ENCODE measurements around the gene SCN1B.
"Not testable (repeated sequence)": the region's sequence is repeated elsewhere in the genome, so short reads cannot be mapped to it uniquely, and the experiment has no call there.

Gene SCN1B

GRCh38 chr19:35030257-35031071 is at the start of gene SCN1B:
Gene SCN1B (plus strand): TSS chr19:35030470. CDS start chr19:35030821, 351 bp downstream.
- DNase-seq (ENCODE audit: low spot score), result no peak

- DNase-seq (ENCODE audit: low spot score), result no peak
Observed at GRCh38 chr19:34982275-34982674, 48.0 kb upstream of the SCN1B start.

GRCh38 chr19:34983786-34984185 is 46.5 kb upstream of the SCN1B start:
- DNase-seq (ENCODE audit: low spot score), result no peak

GRCh38 chr19:34984287-34984686 is 46.0 kb upstream of the SCN1B start:
- no peak for DNase-seq (ENCODE audit: low spot score)

GRCh38 chr19:34985249-34986022 is 44.8 kb upstream of the SCN1B start:
- no peak for DNase-seq (ENCODE audit: low spot score)

- no peak for DNase-seq (ENCODE audit: low spot score)
Observed at GRCh38 chr19:34988119-34988518, 42.2 kb upstream of the SCN1B start.

- no peak for DNase-seq (ENCODE audit: low spot score)
Observed at GRCh38 chr19:34989298-34989697, 41.0 kb upstream of the SCN1B start.

GRCh38 chr19:34990578-34991192 is 39.6 kb upstream of the SCN1B start:
- DNase-seq (ENCODE audit: low spot score), result no peak

GRCh38 chr19:34991542-34992333 is 38.5 kb upstream of the SCN1B start:
- no peak for DNase-seq (ENCODE audit: low spot score)

- not testable (repeated sequence) for DNase-seq (ENCODE audit: low spot score)
Observed at GRCh38 chr19:34992582-34992981, 37.7 kb upstream of the SCN1B start.

GRCh38 chr19:34994286-34994642 is 36.0 kb upstream of the SCN1B start:
- DNase-seq (ENCODE audit: low spot score), result no peak

GRCh38 chr19:34994643-34995541 is 35.4 kb upstream of the SCN1B start:
- DNase-seq (ENCODE audit: low spot score), result no peak

- no peak for DNase-seq (ENCODE audit: low spot score)
Observed at GRCh38 chr19:34995551-34995950, 34.7 kb upstream of the SCN1B start.

GRCh38 chr19:34997071-34997617 is 33.1 kb upstream of the SCN1B start:
- no peak for DNase-seq (ENCODE audit: low spot score)

- DNase-seq (ENCODE audit: low spot score), result not testable (repeated sequence)
Observed at GRCh38 chr19:34998224-34998623, 32.0 kb upstream of the SCN1B start.

GRCh38 chr19:34998777-34999497 is 31.3 kb upstream of the SCN1B start:
- DNase-seq (ENCODE audit: low spot score), result no peak

GRCh38 chr19:34999498-35000337 is 30.6 kb upstream of the SCN1B start, which contains the start of gene GRAMD1A:
Gene GRAMD1A (plus strand): TSS chr19:35000323. CDS start chr19:35000479, 156 bp downstream.
- no peak for DNase-seq (ENCODE audit: low spot score)

- DNase-seq (ENCODE audit: low spot score), result no peak
Observed at GRCh38 chr19:35000338-35000646, 30.0 kb upstream of the SCN1B start.
